IMR-90 (cell line): ENCODE data around the gene ROCK2. TPM values are rescaled to one million over a fixed set of nuclear protein-coding genes. Genes with fewer than 3 reads are reported as not detected.

ENCODE experiments used
- ATAC-seq: fragments of 200-7000 bp; cut with Tn5 transposase; 2 replicates; pipeline ENCODE4 v1.9.1; 2020; ENCODE audit warnings: low read depth, mild to moderate bottlenecking, moderate library complexity
- BruUV-seq: library from RNA; stranded (reverse); fragments of 400-500 nt; replicated peaks from 2 replicates; lab custom pipeline; 2021; lab: Mats Ljungman, UMichigan
- CTCF ChIA-PET: fragments of 300-600 bp; formaldehyde crosslinking; extraction: SDS; loops from one replicate; lab custom pipeline; 2021; ENCODE audit warnings: antibody characterized with exemption; lab: Yijun Ruan, JAX
- POLR2A ChIA-PET: fragments of 300-600 bp; sonication (Branson Sonifier 250); formaldehyde crosslinking; loops from one replicate; lab custom pipeline; 2022; ENCODE audit warnings: antibody characterized with exemption; ENCODE audit not compliant: unreplicated experiment; lab: Charles Lee
- DNase-seq: peaks from one replicate; pipeline ENCODE4 v3.0.0; 2013
- H2AFZ ChIP-seq: replicated peaks from 2 replicates; pipeline ENCODE3; 2013; ENCODE audit warnings: low read length, mild to moderate bottlenecking; ENCODE audit not compliant: poor library complexity
- H2AK5ac ChIP-seq: 2 replicates; pipeline ENCODE4 v1.6.1; 2013; ENCODE audit warnings: low read depth, low read length, inconsistent platforms
- H2AK9ac ChIP-seq: replicated peaks from 2 replicates; pipeline ENCODE3; 2013; ENCODE audit warnings: mild to moderate bottlenecking, low read depth, low read length, moderate library complexity; ENCODE audit not compliant: poor library complexity
- H2BK120ac ChIP-seq: 2 replicates; pipeline ENCODE4 v1.6.1; 2013; ENCODE audit warnings: low read depth, low read length, inconsistent platforms
- H2BK15ac ChIP-seq: 3 replicates; pipeline ENCODE4 v1.6.1; 2013; ENCODE audit warnings: low read depth, low read length, inconsistent platforms
- H2BK20ac ChIP-seq: 2 replicates; pipeline ENCODE4 v1.6.1; 2013; ENCODE audit warnings: low read depth, mild to moderate bottlenecking, inconsistent platforms, low read length, moderate library complexity
- H2BK5ac ChIP-seq: 2 replicates; pipeline ENCODE4 v1.6.1; 2013; ENCODE audit warnings: mild to moderate bottlenecking, low read depth, low read length, inconsistent platforms; ENCODE audit not compliant: poor library complexity, severe bottlenecking
- H3K14ac ChIP-seq: replicated peaks from 2 replicates; pipeline ENCODE4 v1.6.1; 2013; ENCODE audit warnings: low read depth, low read length, inconsistent platforms
- H3K18ac ChIP-seq: 2 replicates; pipeline ENCODE4 v1.6.1; 2013; ENCODE audit warnings: low read depth, low read length, control low read depth
- H3K23ac ChIP-seq: 2 replicates; pipeline ENCODE4 v1.6.1; 2013; ENCODE audit warnings: low read depth, low read length, inconsistent platforms
- H3K27ac ChIP-seq: 2 replicates; pipeline ENCODE4 v1.5.1; 2013; ENCODE audit warnings: mild to moderate bottlenecking, control low read depth, low read length; ENCODE audit not compliant: insufficient read depth
- H3K27me3 ChIP-seq: 2 replicates; pipeline ENCODE4 v1.6.1; 2013; ENCODE audit warnings: low read length; ENCODE audit not compliant: control insufficient read depth, insufficient read depth
- H3K36me3 ChIP-seq: 2 replicates; pipeline ENCODE4 v1.6.1; 2013; ENCODE audit warnings: low read length, mixed read lengths; ENCODE audit not compliant: control insufficient read depth, insufficient read depth
- H3K4ac ChIP-seq: 2 replicates; pipeline ENCODE4 v1.6.1; 2013; ENCODE audit warnings: low read depth, low read length, inconsistent platforms
- H3K4me1 ChIP-seq: 2 replicates; pipeline ENCODE4 v1.6.1; 2013; ENCODE audit warnings: low read length, mixed read lengths; ENCODE audit not compliant: control insufficient read depth, insufficient read depth
- H3K4me2 ChIP-seq: 2 replicates; pipeline ENCODE4 v1.6.1; 2013; ENCODE audit warnings: low read depth, mild to moderate bottlenecking, control low read depth, low read length, moderate library complexity
- H3K4me3 ChIP-seq: 2 replicates; pipeline ENCODE4 v1.5.1; 2013; ENCODE audit warnings: low read depth, mild to moderate bottlenecking, control low read depth, low read length, moderate library complexity; ENCODE audit not compliant: insufficient read depth
- H3K56ac ChIP-seq: 2 replicates; pipeline ENCODE4 v1.6.1; 2013; ENCODE audit warnings: low read length, inconsistent platforms; ENCODE audit not compliant: insufficient read depth; ENCODE audit errors: extremely low read depth
- H3K79me1 ChIP-seq, 2 experiments: 2 replicates each; pipeline ENCODE4 v1.6.1; 2013; ENCODE audit warnings: low read length in 2 of 2, inconsistent platforms in 1 of 2, low read depth in 1 of 2
- H3K9ac ChIP-seq: 2 replicates; pipeline ENCODE4 v1.6.1; 2013; ENCODE audit warnings: low read depth, low read length, control low read depth
- H3K9me1 ChIP-seq: 2 replicates; pipeline ENCODE4 v1.6.1; 2013; ENCODE audit warnings: low read length, inconsistent platforms; ENCODE audit not compliant: insufficient read depth
- H3K9me3 ChIP-seq: 2 replicates; pipeline ENCODE4 v1.6.1; 2013; ENCODE audit warnings: low read length; ENCODE audit not compliant: control insufficient read depth, insufficient read depth
- H4K20me1 ChIP-seq: 2 replicates; pipeline ENCODE4 v1.6.1; 2013; ENCODE audit warnings: low read length, inconsistent platforms; ENCODE audit not compliant: insufficient read depth
- H4K5ac ChIP-seq: 2 replicates; pipeline ENCODE4 v1.6.1; 2013; ENCODE audit warnings: mild to moderate bottlenecking, low read depth, low read length, control low read depth
- H4K8ac ChIP-seq, 2 experiments: 2 replicates each; pipeline ENCODE4 v1.6.1; 2013; ENCODE audit warnings: low read depth in 2 of 2, low read length in 2 of 2, control low read depth in 1 of 2, inconsistent platforms in 1 of 2
- H4K91ac ChIP-seq: 2 replicates; pipeline ENCODE4 v1.6.1; 2013; ENCODE audit warnings: low read depth, low read length, inconsistent platforms; ENCODE audit not compliant: insufficient read depth
- CEBPB ChIP-seq: IDR thresholded peaks from 2 replicates; pipeline ENCODE4 v1.6.1; 2012; ENCODE audit warnings: low read depth, low read length, improper control_type of control experiment
- FOS ChIP-seq: fragments of 150-350 bp; IDR thresholded peaks from 2 replicates; pipeline ENCODE4 v1.6.1; 2016; ENCODE audit warnings: low read depth, low read length
- MAFK ChIP-seq: IDR thresholded peaks from 2 replicates; pipeline ENCODE4 v1.6.1; 2012; ENCODE audit warnings: low read depth, low read length, improper control_type of control experiment
- MXI1 ChIP-seq: IDR thresholded peaks from 2 replicates; pipeline ENCODE4 v1.6.1; 2012; ENCODE audit warnings: low read depth, mild to moderate bottlenecking, low read length, moderate library complexity, borderline replicate concordance
- POLR2A ChIP-seq: IDR thresholded peaks from 2 replicates; pipeline ENCODE4 v1.6.1; 2012; ENCODE audit warnings: mild to moderate bottlenecking, low read depth, low read length
- RAD21 ChIP-seq: IDR thresholded peaks from 2 replicates; pipeline ENCODE4 v1.6.1; 2012; ENCODE audit warnings: low read length, improper control_type of control experiment
- RCOR1 ChIP-seq: IDR thresholded peaks from 2 replicates; pipeline ENCODE4 v1.6.1; 2012; ENCODE audit warnings: mild to moderate bottlenecking, low read length, improper control_type of control experiment; ENCODE audit not compliant: insufficient replicate concordance
- USF2 ChIP-seq: fragments of 150-350 bp; IDR thresholded peaks from 2 replicates; pipeline ENCODE4 v1.6.1; 2017; ENCODE audit warnings: mild to moderate bottlenecking, antibody characterized with exemption, low read length, low read depth
- WGBS, 2 experiments: methylation state at CpG; one replicate each; pipeline versions ENCODE4 v1.1.5 to v1.1.7; 2013; ENCODE audit warnings: missing lambda C conversion rate in 2 of 2; ENCODE audit not compliant: insufficient read length in 1 of 2; ENCODE audit errors: extremely low coverage in 2 of 2; 5-methylcytosine and 5-hydroxymethylcytosine counted together
- dilution Hi-C: fragments of 300-500 bp; cut with HindIII; formaldehyde crosslinking; loops from one replicate; pipeline ENCODE4 v1.14.3; 2018; ENCODE audit warnings: low sequenced_read_pairs; ENCODE audit not compliant: unreplicated experiment
- in situ Hi-C: fragments of 300-500 bp; cut with MboI; formaldehyde crosslinking; loops from 3 replicates; pipeline ENCODE4 v1.14.3; 2019; ENCODE audit warnings: low sequenced_read_pairs, inconsistent platforms, mixed read lengths
- intact Hi-C: fragments of 100-400 bp; cut with micrococcal nuclease; formaldehyde crosslinking; loops from 2 replicates; pipeline ENCODE4 v1.10.0; 2022
- polyA plus RNA-seq, 3 experiments: library from polyadenylated mRNA; depleted of rRNA; stranded (reverse); fragments of >200 nt; gene quantifications; 2 replicates each; pipeline ENCODE4 v1.2.3, GENCODE V29; 2012; ENCODE audit warnings: low replicate concordance in 1 of 3
- total RNA-seq: library from RNA; depleted of rRNA; stranded (reverse); fragments of >200 nt; gene quantifications from 2 replicates; pipeline ENCODE4 v1.2.3, GENCODE V29; 2012
- TF ChIP-seq, protein P1 (sequence below): fragments of 150-350 bp; IDR thresholded peaks from 2 replicates; pipeline ENCODE4 v1.6.1; 2016; ENCODE audit warnings: low read depth, mild to moderate bottlenecking, low read length, moderate library complexity, borderline replicate concordance

Gene ROCK2
- total and polyA plus RNA-seq, 2 of the 4 experiments (the other 2 are of a cell fraction): 9.0 to 28.3 TPM

- ChIA-PET CTCF (no interaction called here), POLR2A (no interaction called here)
- no peak overlapping the region for H2AK9ac ChIP-seq
- H3K18ac ChIP-seq: no peak overlapping the region
- no peak overlapping the region for H2BK20ac ChIP-seq
- H3K23ac ChIP-seq: no peak overlapping the region
- no peak overlapping the region for H3K9ac ChIP-seq
- H4K8ac ChIP-seq: no peak overlapping the region
- H3K4me2 ChIP-seq: no peak overlapping the region
- H3K4me1 ChIP-seq: peaks cover 11% of the 10 kb centered on the region
- DNase-seq (no peak), ATAC-seq (no peak)
- H3K4me3 ChIP-seq: no peak overlapping the region
- no peak overlapping the region for H2AK5ac ChIP-seq
- no peaks in the 10 kb centered on the region for H3K27me3 ChIP-seq
- H2BK120ac ChIP-seq: no peak overlapping the region
- peaks cover 80% of the 10 kb centered on the region for H4K20me1 ChIP-seq
- H3K36me3 ChIP-seq: no peaks in the 10 kb centered on the region
- H3K9me1 ChIP-seq: peaks cover 14% of the 10 kb centered on the region
- H2AFZ ChIP-seq: no peak overlapping the region
- no peak overlapping the region for H3K4ac ChIP-seq
- H2BK15ac ChIP-seq: no peak overlapping the region
- intact Hi-C loops (loop anchor here (5.0 to 10.0 kb wide), 2 partner anchors 34 to 173 kb away; partner anchors contain the start of gene ROCK2), in situ Hi-C loops (no loop called here), dilution Hi-C loops (no loop called here)
- TF ChIP-seq RCOR1: no peak
- TF ChIP-seq CEBPB: no peak
- TF ChIP-seq MXI1: no peak
- TF ChIP-seq, protein P1, sequence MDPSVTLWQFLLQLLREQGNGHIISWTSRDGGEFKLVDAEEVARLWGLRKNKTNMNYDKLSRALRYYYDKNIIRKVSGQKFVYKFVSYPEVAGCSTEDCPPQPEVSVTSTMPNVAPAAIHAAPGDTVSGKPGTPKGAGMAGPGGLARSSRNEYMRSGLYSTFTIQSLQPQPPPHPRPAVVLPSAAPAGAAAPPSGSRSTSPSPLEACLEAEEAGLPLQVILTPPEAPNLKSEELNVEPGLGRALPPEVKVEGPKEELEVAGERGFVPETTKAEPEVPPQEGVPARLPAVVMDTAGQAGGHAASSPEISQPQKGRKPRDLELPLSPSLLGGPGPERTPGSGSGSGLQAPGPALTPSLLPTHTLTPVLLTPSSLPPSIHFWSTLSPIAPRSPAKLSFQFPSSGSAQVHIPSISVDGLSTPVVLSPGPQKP: no peak
- TF ChIP-seq POLR2A: no peak
- no peak for TF ChIP-seq MAFK
- TF ChIP-seq USF2: no peak
- no peak for TF ChIP-seq FOS
- TF ChIP-seq RAD21: no peak
- no peak overlapping the region for H3K14ac ChIP-seq
- no TSS peak for BruUV-seq
- no CpG with 5 or more reads among the region's 18 CpGs for WGBS, 2 experiments
- H4K5ac ChIP-seq: no peak overlapping the region
- no peak overlapping the region for H4K91ac ChIP-seq
- H3K56ac ChIP-seq: no peak overlapping the region
- H3K27ac ChIP-seq: no peak overlapping the region
- no peaks in the 10 kb centered on the region for H3K9me3 ChIP-seq
- H2BK5ac ChIP-seq: no peak overlapping the region
- H3K79me1 ChIP-seq: peaks cover 23 to 64% of the 10 kb centered on the region in 2 experiments
Observed at GRCh38 chr2:11307764-11308415, 36.5 kb downstream of the ROCK2 start.
